COLO829 (cell line): ENCODE results near the gene UNC45B.
"Not testable (repeated sequence)": the region's sequence is repeated elsewhere in the genome, so short reads cannot be mapped to it uniquely, and the experiment has no call there.

Experiments
- DNase-seq: peaks from one replicate; pipeline ENCODE4 v3.0.0; 2012; ENCODE audit warnings: low spot score

The UNC45B gene

GRCh38 chr17:35170968-35171771 is 23.6 kb downstream of the UNC45B start:
- peak; percentile 57 for DNase-seq

- DNase-seq = no peak
Observed at GRCh38 chr17:35171834-35172233, 24.2 kb downstream of the UNC45B start.

GRCh38 chr17:35172321-35172720 is 24.7 kb downstream of the UNC45B start:
- not testable (repeated sequence) for DNase-seq

GRCh38 chr17:35174835-35175334 is 27.3 kb downstream of the UNC45B start:
- no peak for DNase-seq

- no peak for DNase-seq
Observed at GRCh38 chr17:35175638-35176415, 28.2 kb downstream of the UNC45B start.

GRCh38 chr17:35176897-35177296 is 29.3 kb downstream of the UNC45B start:
- DNase-seq = no peak

- DNase-seq = not testable (repeated sequence)
Observed at GRCh38 chr17:35179379-35179778, 31.8 kb downstream of the UNC45B start.

GRCh38 chr17:35183332-35183731 is 35.7 kb downstream of the UNC45B start:
- DNase-seq = no peak

GRCh38 chr17:35184274-35184673 is 36.7 kb downstream of the UNC45B start:
- no peak for DNase-seq

- no peak for DNase-seq
Observed at GRCh38 chr17:35185849-35186248, 38.2 kb downstream of the UNC45B start.

GRCh38 chr17:35187481-35187880 is 39.9 kb downstream of the UNC45B start:
- DNase-seq = no peak

GRCh38 chr17:35188111-35188510 is 40.5 kb downstream of the UNC45B start:
- DNase-seq = no peak

- DNase-seq = no peak
Observed at GRCh38 chr17:35189291-35189690, 41.7 kb downstream of the UNC45B start.

- DNase-seq = no peak
Observed at GRCh38 chr17:35191001-35191695, 43.5 kb downstream of the UNC45B start.

GRCh38 chr17:35192708-35193107 is 45.1 kb downstream of the UNC45B start:
- DNase-seq = no peak

- not testable (repeated sequence) for DNase-seq
Observed at GRCh38 chr17:35194001-35194400, 46.4 kb downstream of the UNC45B start, which contains the start of gene SLC35G3. TSS of gene SLC35G3 (minus strand) at chr17:35194393. CDS start at chr17:35194307, 86 bp downstream.

- not testable (repeated sequence) for DNase-seq
Observed at GRCh38 chr17:35195062-35195461, 47.4 kb downstream of the UNC45B start.

GRCh38 chr17:35202582-35202981 is 55.0 kb downstream of the UNC45B start:
- DNase-seq = not testable (repeated sequence)

GRCh38 chr17:35210741-35211140 is 63.1 kb downstream of the UNC45B start:
- no peak for DNase-seq

- no peak for DNase-seq
Observed at GRCh38 chr17:35212668-35213067, 65.1 kb downstream of the UNC45B start.

- no peak for DNase-seq
Observed at GRCh38 chr17:35213412-35213940, 65.9 kb downstream of the UNC45B start.

GRCh38 chr17:35214192-35214591 is 66.6 kb downstream of the UNC45B start:
- DNase-seq = no peak
